ENCODE results near the gene KRTAP10-4. TPM values are rescaled to one million over a fixed set of nuclear protein-coding genes. Genes with fewer than 3 reads are reported as not detected.

KRTAP10-4 gene, protein sequence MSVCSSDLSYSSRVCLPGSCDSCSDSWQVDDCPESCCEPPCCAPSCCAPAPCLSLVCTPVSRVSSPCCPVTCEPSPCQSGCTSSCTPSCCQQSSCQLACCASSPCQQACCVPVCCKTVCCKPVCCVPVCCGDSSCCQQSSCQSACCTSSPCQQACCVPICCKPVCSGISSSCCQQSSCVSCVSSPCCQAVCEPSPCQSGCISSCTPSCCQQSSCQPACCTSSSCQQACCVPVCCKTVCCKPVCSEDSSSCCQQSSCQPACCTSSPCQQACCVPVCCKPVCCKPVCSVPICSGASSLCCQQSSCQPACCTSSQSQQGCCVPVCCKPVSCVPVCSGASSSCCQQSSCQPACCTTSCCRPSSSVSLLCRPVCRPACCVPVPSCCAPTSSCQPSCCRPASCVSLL
- not detected in 2 replicates for total RNA-seq (2014; rRNA removed; shearing (Covaris generic))

DNA sequence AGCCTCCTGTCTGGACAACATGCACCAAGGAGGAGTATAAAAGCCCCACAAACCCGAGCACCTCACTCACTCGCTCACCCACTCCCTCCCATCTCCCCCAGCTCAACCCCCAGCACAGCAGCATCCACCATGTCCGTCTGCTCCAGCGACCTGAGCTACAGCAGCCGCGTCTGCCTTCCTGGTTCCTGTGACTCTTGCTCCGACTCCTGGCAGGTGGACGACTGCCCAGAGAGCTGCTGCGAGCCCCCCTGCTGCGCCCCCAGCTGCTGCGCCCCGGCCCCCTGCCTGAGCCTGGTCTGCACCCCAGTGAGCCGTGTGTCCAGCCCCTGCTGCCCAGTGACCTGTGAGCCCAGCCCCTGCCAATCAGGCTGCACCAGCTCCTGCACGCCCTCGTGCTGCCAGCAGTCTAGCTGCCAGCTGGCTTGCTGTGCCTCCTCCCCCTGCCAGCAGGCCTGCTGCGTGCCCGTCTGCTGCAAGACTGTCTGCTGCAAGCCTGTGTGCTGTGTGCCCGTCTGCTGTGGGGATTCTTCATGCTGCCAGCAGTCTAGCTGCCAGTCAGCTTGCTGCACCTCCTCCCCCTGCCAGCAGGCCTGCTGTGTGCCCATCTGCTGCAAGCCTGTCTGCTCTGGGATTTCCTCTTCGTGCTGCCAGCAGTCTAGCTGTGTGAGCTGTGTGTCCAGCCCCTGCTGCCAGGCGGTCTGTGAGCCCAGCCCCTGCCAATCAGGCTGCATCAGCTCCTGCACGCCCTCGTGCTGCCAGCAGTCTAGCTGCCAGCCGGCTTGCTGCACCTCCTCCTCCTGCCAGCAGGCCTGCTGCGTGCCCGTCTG is at the start of gene KRTAP10-4:
KRTAP10-4 (plus strand) TSS at position 100 of the 827 bp plus-strand sequence; CDS start at position 130, 30 bp downstream.

DNA sequence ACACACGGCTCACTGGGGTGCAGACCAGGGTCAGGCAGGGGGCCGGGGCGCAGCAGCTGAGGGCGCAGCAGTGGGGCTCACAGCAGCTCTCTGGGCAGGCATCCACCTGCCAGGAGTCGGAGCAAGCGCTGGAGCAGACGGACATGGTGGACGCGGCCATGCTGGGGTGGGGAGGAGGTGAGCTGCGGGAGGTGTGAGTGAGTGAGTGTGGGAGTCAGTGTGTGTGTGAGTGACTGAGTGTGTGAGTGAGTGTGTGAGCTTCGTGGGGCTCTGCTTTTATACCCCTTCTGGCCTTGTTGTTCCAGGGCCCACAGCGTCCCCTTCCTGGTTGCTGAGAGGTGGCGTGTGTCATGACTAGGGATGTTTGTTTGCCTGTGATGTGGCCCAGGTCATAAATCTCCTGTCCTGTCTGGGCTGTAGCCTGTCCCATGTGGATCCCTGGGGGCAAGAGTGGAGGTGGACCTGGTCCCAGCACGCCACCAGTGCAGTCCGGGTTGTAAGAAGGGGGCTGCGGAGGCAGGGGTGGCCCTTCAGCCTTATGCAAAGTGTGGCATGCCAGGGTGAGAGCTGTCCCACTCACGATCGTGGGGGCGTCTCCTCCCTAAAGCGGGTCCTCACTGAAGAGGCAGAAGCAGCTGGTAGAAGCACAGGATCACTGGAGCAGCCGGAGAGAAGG is 33.4 kb upstream of the KRTAP10-4 start, which contains the start of gene KRTAP10-1:
KRTAP10-1 (minus strand) TSS at position 205 of the 676 bp plus-strand sequence; CDS start at position 160, 45 bp downstream.

DNA sequence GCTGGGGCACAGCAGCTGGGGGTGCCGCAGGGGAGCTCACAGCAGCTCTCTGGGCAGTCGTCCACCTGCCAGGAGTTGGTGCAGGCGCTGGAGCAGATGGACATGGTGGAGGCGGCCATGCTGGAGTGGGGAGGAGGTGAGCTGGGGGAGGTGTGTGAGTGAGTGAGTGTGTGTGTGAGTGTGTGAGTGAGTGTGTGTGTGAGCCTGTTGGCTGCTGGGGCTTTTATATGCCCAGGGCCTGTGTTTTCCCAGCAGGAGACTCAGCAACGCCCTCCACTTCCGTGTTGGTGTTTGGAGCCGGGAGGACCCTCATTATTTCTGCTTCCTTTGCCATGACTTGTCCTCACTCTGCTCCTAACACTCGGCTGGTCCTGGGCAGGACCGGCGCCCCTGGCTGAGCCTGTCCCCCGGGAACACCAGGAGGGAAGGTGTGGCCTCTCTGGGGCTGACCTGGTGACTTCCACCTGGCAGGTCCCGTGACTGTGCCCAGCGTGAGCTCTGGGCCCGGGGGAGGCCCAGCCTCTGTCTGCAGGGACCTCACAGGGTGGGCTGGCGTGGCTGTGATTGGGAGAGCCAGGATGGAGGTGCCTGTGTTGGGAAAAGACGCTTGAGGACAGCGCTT is 22.1 kb upstream of the KRTAP10-4 start, which contains the start of gene KRTAP10-2:
KRTAP10-2 (minus strand) TSS at position 166 of the 622 bp plus-strand sequence; CDS start at position 119, 47 bp downstream.

DNA sequence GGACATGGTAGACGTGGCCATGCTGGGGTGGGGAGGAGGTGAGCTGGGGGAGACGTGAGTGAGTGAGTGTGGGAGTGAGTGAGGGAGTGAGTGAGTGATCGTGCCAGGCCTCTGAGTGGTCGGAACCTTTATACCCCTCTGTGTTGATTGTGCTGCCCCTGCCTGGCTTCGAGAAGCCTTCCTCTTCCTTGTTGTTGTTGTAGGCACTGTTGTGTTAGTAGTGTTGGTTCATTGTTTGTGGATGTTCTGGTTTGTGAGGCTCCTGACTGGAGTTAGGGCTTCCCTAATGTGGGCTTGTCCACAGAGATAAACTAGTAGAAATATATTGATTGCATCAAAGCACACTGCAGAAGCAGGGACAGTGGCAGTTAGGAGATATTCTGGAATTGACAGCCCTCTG is 14.8 kb upstream of the KRTAP10-4 start, which contains the start of gene KRTAP10-3:
KRTAP10-3 (minus strand) TSS at position 101 of the 400 bp plus-strand sequence; CDS start at position 21, 80 bp downstream.

DNA sequence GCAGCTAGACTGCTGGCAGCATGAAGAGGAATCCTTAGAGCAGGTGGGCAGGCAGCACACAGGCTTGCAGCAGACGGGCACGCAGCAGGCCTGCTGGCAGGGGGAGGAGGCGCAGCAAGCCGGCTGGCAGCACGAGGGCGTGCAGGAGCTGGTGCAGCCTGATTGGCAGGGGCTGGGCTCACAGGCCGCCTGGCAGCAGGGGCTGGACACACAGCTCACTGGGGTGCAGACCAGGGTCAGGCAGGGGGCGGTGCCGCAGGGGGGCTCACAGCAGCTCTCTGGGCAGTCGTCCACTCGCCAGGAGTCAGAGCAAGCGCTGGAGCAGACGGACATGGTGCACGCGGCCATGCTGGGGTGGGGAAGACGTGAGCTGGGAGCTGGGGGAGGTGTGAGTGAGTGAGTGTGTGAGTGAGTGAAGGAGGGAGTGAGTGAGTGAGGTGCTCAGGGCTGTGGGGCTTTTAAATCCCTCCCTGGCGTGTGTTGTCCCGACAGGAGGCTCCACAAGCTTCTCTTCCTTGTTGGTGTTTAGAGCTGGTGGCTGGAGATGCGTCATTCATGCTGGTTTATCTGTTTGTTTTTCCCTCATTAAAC is 6.8 kb downstream of the KRTAP10-4 start, which contains the start of gene KRTAP10-5:
KRTAP10-5 (minus strand) TSS at position 374 of the 591 bp plus-strand sequence; CDS start at position 348, 26 bp downstream.

DNA sequence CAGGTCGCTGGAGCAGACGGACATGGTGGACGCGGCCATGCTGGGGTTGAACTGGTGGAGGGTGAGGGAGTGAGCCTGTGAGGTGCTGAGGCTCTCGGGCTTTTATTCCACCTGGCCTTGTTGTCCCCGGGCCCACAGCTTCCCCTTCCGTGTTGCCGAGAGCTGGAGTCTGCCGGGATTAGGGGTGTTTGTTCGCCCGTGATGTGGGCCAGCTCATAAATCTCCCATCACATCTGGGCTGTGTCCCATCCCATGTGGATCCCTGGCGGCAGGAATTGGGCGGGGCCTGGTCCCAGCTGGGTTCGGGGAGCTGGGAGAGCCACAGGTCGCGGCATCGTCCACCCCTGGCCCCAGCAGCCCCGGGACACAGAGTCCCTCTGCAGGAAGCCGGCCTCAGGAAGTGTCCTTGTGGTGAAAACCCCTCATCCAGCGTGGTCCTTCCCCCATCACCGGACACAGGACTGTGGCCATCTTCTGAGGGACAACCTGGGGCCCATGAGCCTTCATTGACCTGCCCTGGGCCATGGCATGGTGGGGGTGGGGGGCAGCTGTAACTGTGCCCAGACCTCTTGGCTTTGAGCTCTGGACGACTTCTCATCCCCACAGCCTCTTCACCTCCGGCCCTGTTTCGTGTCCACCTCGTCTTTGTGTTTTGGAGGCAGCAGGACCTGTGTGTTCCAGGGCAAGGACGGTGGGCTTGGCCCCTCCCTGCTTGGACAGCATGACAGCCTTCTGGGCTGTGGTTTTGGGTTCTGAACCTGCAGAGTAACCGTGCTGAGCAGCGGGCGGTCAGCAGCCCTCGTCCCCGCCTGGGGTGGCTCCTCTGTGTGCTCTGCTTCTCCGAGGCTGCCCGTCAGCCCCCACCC is 19.1 kb downstream of the KRTAP10-4 start, which contains the start of gene KRTAP10-6:
KRTAP10-6 (minus strand) TSS at position 60 of the 866 bp plus-strand sequence; CDS start at position 39, 21 bp downstream.

DNA sequence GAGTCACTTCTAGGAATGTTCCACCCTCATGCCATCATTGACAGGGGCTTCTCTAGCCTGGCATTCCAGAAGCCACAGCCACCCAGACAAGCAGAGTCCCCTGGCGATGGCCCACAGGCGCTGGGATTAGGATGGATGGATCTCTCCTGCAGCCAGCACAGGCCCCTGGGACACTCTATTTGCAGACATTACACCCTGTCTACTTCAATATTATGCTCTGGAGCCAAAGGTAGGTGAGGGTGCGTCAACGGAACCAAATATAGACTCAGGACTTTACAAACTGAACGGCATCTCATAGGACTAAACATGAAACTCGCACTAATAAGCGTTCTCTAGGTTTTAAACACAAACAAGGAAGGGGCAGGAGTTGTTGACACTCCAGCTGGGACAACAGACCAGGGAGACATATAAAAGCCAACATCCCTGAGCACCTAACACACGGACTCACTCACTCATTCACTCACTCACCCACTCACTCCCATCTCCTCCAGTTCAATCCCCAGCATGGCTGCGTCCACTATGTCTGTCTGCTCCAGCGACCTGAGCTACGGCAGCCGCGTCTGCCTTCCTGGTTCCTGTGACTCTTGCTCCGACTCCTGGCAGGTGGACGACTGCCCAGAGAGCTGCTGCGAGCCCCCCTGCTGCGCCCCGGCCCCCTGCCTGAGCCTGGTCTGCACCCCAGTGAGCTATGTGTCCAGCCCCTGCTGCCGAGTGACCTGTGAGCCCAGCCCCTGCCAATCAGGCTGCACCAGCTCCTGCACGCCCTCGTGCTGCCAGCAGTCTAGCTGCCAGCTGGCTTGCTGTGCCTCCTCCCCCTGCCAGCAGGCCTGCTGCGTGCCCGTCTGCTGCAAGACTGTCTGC is 26.8 kb downstream of the KRTAP10-4 start, which contains the start of gene KRTAP10-7:
KRTAP10-7 (plus strand) TSS at position 480 of the 861 bp plus-strand sequence; CDS start at position 505, 25 bp downstream.

DNA sequence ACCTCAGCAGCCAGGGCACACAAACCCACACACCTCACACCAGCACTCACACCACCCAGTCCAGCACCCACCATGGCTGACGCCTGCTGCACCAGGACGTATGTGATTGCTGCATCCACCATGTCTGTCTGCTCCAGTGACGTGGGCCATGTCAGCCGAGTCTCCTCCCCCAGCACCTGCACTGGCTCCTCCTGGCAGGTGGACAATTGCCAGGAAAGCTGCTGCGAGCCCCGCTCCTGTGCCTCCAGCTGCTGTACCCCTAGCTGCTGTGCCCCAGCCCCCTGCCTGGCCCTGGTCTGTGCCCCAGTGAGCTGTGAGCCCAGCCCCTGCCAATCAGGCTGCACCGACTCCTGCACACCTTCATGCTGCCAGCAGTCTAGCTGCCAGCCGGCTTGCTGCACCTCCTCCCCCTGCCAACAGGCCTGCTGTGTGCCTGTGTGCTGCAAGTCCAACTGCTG is 38.5 kb downstream of the KRTAP10-4 start, which contains the start of gene KRTAP10-8:
KRTAP10-8 (plus strand) TSS at position 51 of the 458 bp plus-strand sequence; CDS start at position 73, 22 bp downstream.

Other genes starting within 250 kb of the KRTAP10-4 start
- 15.6 and 16.9 TPM in 2 replicates for gene CFAP410, start 234.3 kb upstream of the KRTAP10-4 start, total RNA-seq (2014; rRNA removed; shearing (Covaris generic))
- 11.1 and 11.2 TPM in 2 replicates for gene TRPM2, start 220.1 kb upstream of the KRTAP10-4 start, total RNA-seq (2014; rRNA removed; shearing (Covaris generic))
- gene LRRC3, start 118.2 kb upstream of the KRTAP10-4 start, total RNA-seq (2014; rRNA removed; shearing (Covaris generic)): 0.08 and 0.11 TPM in 2 replicates
- gene KRTAP10-1, start 33.5 kb upstream of the KRTAP10-4 start, total RNA-seq (2014; rRNA removed; shearing (Covaris generic)): not detected in 2 replicates
- not detected in 2 replicates for gene KRTAP10-2, start 22.2 kb upstream of the KRTAP10-4 start, total RNA-seq (2014; rRNA removed; shearing (Covaris generic))
- gene KRTAP10-3, start 14.9 kb upstream of the KRTAP10-4 start, total RNA-seq (2014; rRNA removed; shearing (Covaris generic)): not detected in 2 replicates
- not detected in 2 replicates for gene KRTAP10-5, start 6.9 kb downstream of the KRTAP10-4 start, total RNA-seq (2014; rRNA removed; shearing (Covaris generic))
- gene KRTAP10-6, start 18.8 kb downstream of the KRTAP10-4 start, total RNA-seq (2014; rRNA removed; shearing (Covaris generic)): not detected in 2 replicates
- not detected in 2 replicates for gene KRTAP10-7, start 26.9 kb downstream of the KRTAP10-4 start, total RNA-seq (2014; rRNA removed; shearing (Covaris generic))
- gene KRTAP10-8, start 38.4 kb downstream of the KRTAP10-4 start, total RNA-seq (2014; rRNA removed; shearing (Covaris generic)): not detected in 2 replicates
- gene KRTAP10-9, start 53.4 kb downstream of the KRTAP10-4 start, total RNA-seq (2014; rRNA removed; shearing (Covaris generic)): not detected in 2 replicates
- not detected in 2 replicates for gene KRTAP10-10, start 63.6 kb downstream of the KRTAP10-4 start, total RNA-seq (2014; rRNA removed; shearing (Covaris generic))
- gene KRTAP10-11, start 72.7 kb downstream of the KRTAP10-4 start, total RNA-seq (2014; rRNA removed; shearing (Covaris generic)): not detected in 2 replicates
- gene KRTAP12-4, start 80.9 kb downstream of the KRTAP10-4 start, total RNA-seq (2014; rRNA removed; shearing (Covaris generic)): not detected in 2 replicates
- not detected in 2 replicates for gene KRTAP12-3, start 84.2 kb downstream of the KRTAP10-4 start, total RNA-seq (2014; rRNA removed; shearing (Covaris generic))
- not detected in 2 replicates for gene KRTAP12-2, start 93.2 kb downstream of the KRTAP10-4 start, total RNA-seq (2014; rRNA removed; shearing (Covaris generic))
- not detected in 2 replicates for gene KRTAP12-1, start 108.4 kb downstream of the KRTAP10-4 start, total RNA-seq (2014; rRNA removed; shearing (Covaris generic))
- gene KRTAP10-12, start 123.4 kb downstream of the KRTAP10-4 start, total RNA-seq (2014; rRNA removed; shearing (Covaris generic)): not detected in 2 replicates
- not detected in 2 replicates for gene TSPEAR, start 137.8 kb downstream of the KRTAP10-4 start, total RNA-seq (2014; rRNA removed; shearing (Covaris generic))
- 97.2 and 114 TPM in 2 replicates for gene UBE2G2, start 228.1 kb downstream of the KRTAP10-4 start, total RNA-seq (2014; rRNA removed; shearing (Covaris generic))
- gene SUMO3, start 244.3 kb downstream of the KRTAP10-4 start, total RNA-seq (2014; rRNA removed; shearing (Covaris generic)): 52.6 and 57.9 TPM in 2 replicates

All from A375 (cell line).